Mononuclear cell (primary cell): ENCODE results near the gene KCNA3. TPM values are rescaled to one million over a fixed set of nuclear protein-coding genes. Genes with fewer than 3 reads are reported as not detected.
A peak's percentile ranks its signal among the peaks of the same experiment; 100 is the strongest.

Source experiments
- H3K27me3 ChIP-seq: 2 replicates; pipeline ENCODE4 v1.6.0; 2011; ENCODE audit warnings: low read length, control low read depth; ENCODE audit not compliant: insufficient read depth
- H3K4me1 ChIP-seq: 2 replicates; pipeline ENCODE4 v1.5.1; 2011; ENCODE audit warnings: mild to moderate bottlenecking, low read length, control low read depth; ENCODE audit not compliant: insufficient read depth
- H3K4me3 ChIP-seq: 2 replicates; pipeline ENCODE4 v1.5.1; 2011; ENCODE audit warnings: mild to moderate bottlenecking, low read length, moderate library complexity
- H3K9me3 ChIP-seq: 2 replicates; pipeline ENCODE4 v1.5.1; 2011; ENCODE audit warnings: low read depth, mild to moderate bottlenecking, control low read depth, low read length
- total RNA-seq: library from RNA; depleted of rRNA; stranded (reverse); fragments of >200 nt; gene quantifications from one replicate; pipeline ENCODE4 v1.2.3, GENCODE V29; 2012

The KCNA3 gene
- total RNA-seq = 143 TPM

- peaks cover 40% of the 10 kb centered on the region for H3K4me1 ChIP-seq
- H3K4me3 ChIP-seq = peak within 1 kb of the TSS; percentile 49
- no peaks in the 10 kb centered on the region for H3K9me3 ChIP-seq
These were observed at the start of gene KCNA3 for GRCh38 chr1:110674337-110675059. KCNA3 (minus strand) TSS chr1:110674940; CDS start chr1:110674809, 131 bp downstream.

GRCh38 chr1:110722807-110723206 lies 48.1 kb upstream of the KCNA3 start:
- H3K9me3 ChIP-seq = no peaks in the 10 kb centered on the region
- H3K4me1 ChIP-seq = peaks cover 8% of the 10 kb centered on the region
- H3K4me3 ChIP-seq = no peak overlapping the region
- H3K27me3 ChIP-seq = no peaks in the 10 kb centered on the region

More at GRCh38 chr1:110674337-110675059, at the start of gene KCNA3:
- H3K27me3 ChIP-seq = no peaks in the 10 kb centered on the region

GRCh38 chr1:110719908-110720307 lies 45.2 kb upstream of the KCNA3 start:
- no peaks in the 10 kb centered on the region for H3K27me3 ChIP-seq
- H3K9me3 ChIP-seq = no peaks in the 10 kb centered on the region
- no peaks in the 10 kb centered on the region for H3K4me1 ChIP-seq
- no peak overlapping the region for H3K4me3 ChIP-seq

- no peaks in the 10 kb centered on the region for H3K4me1 ChIP-seq
- H3K4me3 ChIP-seq = no peak overlapping the region
- H3K27me3 ChIP-seq = no peaks in the 10 kb centered on the region
- H3K9me3 ChIP-seq = no peaks in the 10 kb centered on the region
These were observed 43.7 kb upstream of the KCNA3 start for GRCh38 chr1:110718452-110718851.

DNA sequence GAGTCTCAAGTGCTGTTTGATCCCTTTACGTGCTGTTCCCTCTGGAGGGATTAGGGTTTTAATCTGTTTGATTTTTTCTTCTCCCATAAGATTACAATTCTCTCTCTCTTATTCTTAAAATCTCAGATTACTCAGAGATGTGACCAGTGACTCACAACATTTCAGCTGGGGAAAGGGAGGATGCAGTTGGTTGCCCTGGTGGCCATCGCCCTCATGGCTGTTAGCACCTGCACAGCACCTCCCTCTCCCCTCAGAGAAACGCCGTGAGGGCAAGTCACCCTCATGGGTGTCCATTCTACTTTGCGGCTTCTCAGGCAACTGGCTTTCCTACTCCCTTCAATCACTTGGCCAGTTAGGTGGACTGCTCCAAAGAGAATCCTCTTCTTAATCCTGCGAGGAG lies 42.4 kb upstream of the KCNA3 start:
- H3K27me3 ChIP-seq = no peaks in the 10 kb centered on the region
- no peaks in the 10 kb centered on the region for H3K9me3 ChIP-seq
- H3K4me1 ChIP-seq = no peaks in the 10 kb centered on the region
- H3K4me3 ChIP-seq = no peak overlapping the region

- Histone ChIP-seq H3K27me3 (no peaks in the 10 kb centered on the region), H3K4me1 (no peaks in the 10 kb centered on the region), H3K4me3 (no peak overlapping the region), H3K9me3 (no peaks in the 10 kb centered on the region)
These were observed 39.7 kb upstream of the KCNA3 start for GRCh38 chr1:110714374-110714995.

DNA sequence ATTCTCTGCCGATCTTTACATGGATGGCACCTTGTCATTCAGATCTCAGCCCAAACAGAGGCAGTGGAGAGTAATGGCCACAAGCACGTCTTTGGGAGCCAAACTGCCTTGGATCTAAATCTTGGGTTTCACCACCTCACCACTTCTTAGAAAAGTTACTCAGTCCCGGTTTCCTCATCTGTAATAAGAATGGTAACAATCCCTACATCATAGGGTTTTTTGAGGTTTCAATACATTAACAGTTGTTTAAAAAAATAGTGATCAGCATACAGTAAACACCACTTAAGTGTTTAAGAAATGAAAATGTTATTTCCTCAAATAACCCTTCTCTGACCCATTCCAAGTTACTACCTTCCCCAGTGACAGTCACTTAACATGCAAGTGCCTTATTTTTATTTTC lies 38.5 kb upstream of the KCNA3 start:
- H3K27me3 ChIP-seq = no peaks in the 10 kb centered on the region
- no peak overlapping the region for H3K4me3 ChIP-seq
- H3K4me1 ChIP-seq = peaks cover 5% of the 10 kb centered on the region
- no peaks in the 10 kb centered on the region for H3K9me3 ChIP-seq

DNA sequence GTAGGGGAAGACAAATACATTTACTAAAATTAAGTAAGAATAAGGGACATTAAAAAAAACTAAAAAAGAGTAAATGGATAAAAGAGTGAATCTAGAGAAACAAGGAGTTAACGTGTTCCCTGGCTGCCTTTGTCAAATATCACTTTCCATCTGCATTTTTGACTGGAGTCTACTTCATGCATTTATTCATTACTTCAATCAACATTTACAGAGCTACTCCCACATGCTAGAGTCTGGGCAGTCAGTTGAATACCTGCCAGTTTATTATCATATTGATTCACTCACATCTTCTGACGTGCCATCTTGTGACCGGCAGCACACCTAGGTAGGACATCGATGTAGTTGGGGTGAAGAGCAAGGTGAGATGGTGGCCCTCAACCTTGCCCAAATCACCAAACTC lies 35.6 kb upstream of the KCNA3 start:
- H3K4me3 ChIP-seq = no peak overlapping the region
- no peaks in the 10 kb centered on the region for H3K27me3 ChIP-seq
- H3K9me3 ChIP-seq = no peaks in the 10 kb centered on the region
- H3K4me1 ChIP-seq = peaks cover 5% of the 10 kb centered on the region

GRCh38 chr1:110708974-110709440 lies 34.3 kb upstream of the KCNA3 start:
- H3K27me3 ChIP-seq = no peaks in the 10 kb centered on the region
- peaks cover 5% of the 10 kb centered on the region for H3K4me1 ChIP-seq
- no peaks in the 10 kb centered on the region for H3K9me3 ChIP-seq
- H3K4me3 ChIP-seq = no peak overlapping the region

GRCh38 chr1:110707232-110707631 lies 32.5 kb upstream of the KCNA3 start:
- no peaks in the 10 kb centered on the region for H3K27me3 ChIP-seq
- H3K4me3 ChIP-seq = no peak overlapping the region
- no peaks in the 10 kb centered on the region for H3K9me3 ChIP-seq
- H3K4me1 ChIP-seq = peaks cover 5% of the 10 kb centered on the region

DNA sequence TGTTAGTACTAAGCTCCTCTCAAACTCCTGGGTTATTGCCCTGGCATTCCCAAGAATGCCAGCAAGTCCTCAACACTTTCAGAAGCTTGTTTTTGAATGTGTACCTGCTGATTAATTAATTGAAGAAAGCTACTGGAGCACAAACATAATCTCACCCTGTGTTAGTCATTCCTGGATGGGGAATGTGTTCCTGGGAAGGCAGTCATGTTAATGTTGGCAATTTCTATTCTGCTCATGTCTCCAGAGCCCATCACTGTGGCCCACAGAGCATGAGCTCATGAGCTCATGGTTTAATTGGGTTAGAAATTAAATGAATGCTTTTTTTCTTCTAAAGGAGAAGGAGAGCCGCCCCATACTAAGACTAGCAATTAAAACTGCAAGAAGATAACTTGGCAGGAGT lies 31.9 kb upstream of the KCNA3 start:
- H3K4me1 ChIP-seq = peaks cover 5% of the 10 kb centered on the region
- no peak overlapping the region for H3K4me3 ChIP-seq
- H3K9me3 ChIP-seq = no peaks in the 10 kb centered on the region
- H3K27me3 ChIP-seq = no peaks in the 10 kb centered on the region

GRCh38 chr1:110702260-110702659 lies 27.5 kb upstream of the KCNA3 start:
- no peak overlapping the region for H3K4me3 ChIP-seq
- H3K9me3 ChIP-seq = no peaks in the 10 kb centered on the region
- peaks cover 4% of the 10 kb centered on the region for H3K4me1 ChIP-seq
- no peaks in the 10 kb centered on the region for H3K27me3 ChIP-seq

DNA sequence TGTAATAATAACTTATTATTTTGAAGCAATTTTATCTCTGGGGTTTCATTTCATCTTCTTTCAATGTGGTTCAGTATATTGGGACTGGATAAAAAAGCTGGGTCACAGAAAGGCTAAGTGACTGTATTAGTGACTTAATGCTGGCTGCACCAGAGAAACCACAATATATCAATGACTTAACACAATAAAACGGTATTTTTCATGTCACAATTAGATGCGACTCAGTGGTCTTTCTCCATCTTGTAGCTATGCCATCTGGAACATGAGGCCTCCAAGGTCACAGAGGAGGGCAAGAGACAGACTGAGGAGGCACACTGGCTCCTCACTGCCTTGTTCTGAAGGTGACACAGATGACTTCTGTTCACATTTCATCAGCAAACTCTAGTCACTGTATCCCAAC lies 26.0 kb upstream of the KCNA3 start:
- H3K4me1 ChIP-seq = peaks cover 4% of the 10 kb centered on the region
- no peaks in the 10 kb centered on the region for H3K9me3 ChIP-seq
- no peaks in the 10 kb centered on the region for H3K27me3 ChIP-seq
- H3K4me3 ChIP-seq = no peak overlapping the region

GRCh38 chr1:110697606-110698005 lies 22.9 kb upstream of the KCNA3 start:
- Histone ChIP-seq H3K9me3 (no peaks in the 10 kb centered on the region), H3K4me3 (no peak overlapping the region), H3K4me1 (peaks cover 4% of the 10 kb centered on the region), H3K27me3 (no peaks in the 10 kb centered on the region)

DNA sequence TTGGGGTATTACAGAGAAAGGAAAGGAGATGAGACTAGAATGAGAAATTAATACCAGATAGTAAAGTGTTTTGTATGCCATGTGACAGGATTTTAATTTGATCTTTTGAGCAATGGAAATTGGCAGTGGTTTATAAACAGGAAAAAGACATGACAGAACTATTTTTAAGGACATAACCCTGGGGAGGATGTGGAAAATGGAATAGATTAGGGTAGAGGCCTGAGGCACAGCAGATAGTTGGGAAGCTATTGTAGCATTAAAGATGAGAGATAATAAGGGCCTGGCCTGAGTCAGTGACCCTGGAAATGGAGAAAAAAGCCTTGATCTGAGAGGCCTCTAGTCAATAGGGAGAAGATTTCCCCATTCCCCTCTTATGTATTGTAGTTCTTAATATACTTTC lies 22.1 kb upstream of the KCNA3 start:
- Histone ChIP-seq H3K4me1 (peaks cover 4% of the 10 kb centered on the region), H3K4me3 (no peak overlapping the region), H3K9me3 (no peaks in the 10 kb centered on the region), H3K27me3 (no peaks in the 10 kb centered on the region)
